ENCODE measurements around the gene PLCD3.
"Not testable (repeated sequence)": the region's sequence is repeated elsewhere in the genome, so short reads cannot be mapped to it uniquely, and the experiment has no call there.

Gene PLCD3

DNA sequence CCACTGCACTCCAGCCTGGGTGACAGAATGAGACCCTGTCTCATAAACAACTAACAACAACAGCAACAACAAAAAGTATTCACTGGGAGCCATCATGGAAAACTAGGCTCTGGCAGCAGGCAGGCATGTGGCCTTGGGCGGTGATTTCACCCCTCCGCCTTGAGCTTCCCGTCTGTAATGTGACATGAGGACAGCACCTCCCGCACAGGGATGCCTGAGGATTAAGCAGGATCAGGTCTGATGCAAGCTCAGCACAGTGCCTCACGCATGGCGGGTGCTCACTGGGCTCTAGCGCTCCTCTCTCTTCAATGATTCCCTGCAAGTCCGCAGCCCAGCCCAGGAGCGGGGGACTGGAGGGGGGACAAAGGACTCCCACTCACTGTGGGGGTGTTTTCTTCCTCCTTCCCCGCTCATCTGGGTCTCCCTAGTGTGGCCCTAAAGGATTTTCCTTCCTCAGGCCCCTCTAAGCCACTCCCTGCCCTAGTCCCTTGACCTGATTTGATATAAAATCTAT lies 2.8 kb downstream of the PLCD3 start:
- TF ChIP-seq MYC (IDR thresholded peaks at IDR 0.05; ENCODE audit: low read depth, low read length), result no peak
- no peak for TF ChIP-seq POLR2A (IDR thresholded peaks at IDR 0.05; ENCODE audit: extremely low read depth, insufficient read length)
- TF ChIP-seq, protein P1, sequence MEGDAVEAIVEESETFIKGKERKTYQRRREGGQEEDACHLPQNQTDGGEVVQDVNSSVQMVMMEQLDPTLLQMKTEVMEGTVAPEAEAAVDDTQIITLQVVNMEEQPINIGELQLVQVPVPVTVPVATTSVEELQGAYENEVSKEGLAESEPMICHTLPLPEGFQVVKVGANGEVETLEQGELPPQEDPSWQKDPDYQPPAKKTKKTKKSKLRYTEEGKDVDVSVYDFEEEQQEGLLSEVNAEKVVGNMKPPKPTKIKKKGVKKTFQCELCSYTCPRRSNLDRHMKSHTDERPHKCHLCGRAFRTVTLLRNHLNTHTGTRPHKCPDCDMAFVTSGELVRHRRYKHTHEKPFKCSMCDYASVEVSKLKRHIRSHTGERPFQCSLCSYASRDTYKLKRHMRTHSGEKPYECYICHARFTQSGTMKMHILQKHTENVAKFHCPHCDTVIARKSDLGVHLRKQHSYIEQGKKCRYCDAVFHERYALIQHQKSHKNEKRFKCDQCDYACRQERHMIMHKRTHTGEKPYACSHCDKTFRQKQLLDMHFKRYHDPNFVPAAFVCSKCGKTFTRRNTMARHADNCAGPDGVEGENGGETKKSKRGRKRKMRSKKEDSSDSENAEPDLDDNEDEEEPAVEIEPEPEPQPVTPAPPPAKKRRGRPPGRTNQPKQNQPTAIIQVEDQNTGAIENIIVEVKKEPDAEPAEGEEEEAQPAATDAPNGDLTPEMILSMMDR (IDR thresholded peaks at IDR 0.05; ENCODE audit: low read depth, low read length), result no peak
- TF ChIP-seq, protein P2, sequence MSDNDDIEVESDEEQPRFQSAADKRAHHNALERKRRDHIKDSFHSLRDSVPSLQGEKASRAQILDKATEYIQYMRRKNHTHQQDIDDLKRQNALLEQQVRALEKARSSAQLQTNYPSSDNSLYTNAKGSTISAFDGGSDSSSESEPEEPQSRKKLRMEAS (IDR thresholded peaks at IDR 0.05; ENCODE audit: low read depth, low read length), result no peak
- H3K4me3 ChIP-seq (ENCODE audit: low read depth, low read length), result no peak overlapping the region
- DNase-seq (ENCODE audit: low read depth), result no peak

DNA sequence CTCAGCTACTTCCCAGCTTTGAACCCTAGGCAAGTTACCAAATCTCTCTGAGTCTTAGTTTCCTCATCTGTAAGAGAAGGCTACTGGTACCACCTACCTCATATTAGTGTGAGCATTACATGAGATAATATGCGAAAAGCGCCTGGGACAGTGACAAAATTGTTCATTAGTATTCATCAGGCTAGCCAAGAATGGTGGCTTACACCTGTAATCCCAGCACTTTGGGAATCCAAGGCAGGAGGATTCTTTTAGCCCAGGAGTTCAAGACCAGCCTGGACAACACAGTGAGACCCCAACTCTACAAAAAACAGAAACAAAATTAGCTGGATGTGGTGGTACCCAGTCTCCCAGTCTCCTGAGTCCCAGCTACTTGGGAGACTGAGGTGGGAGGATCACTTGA lies 3.3 kb downstream of the PLCD3 start:
- H3K4me3 ChIP-seq (ENCODE audit: low read depth, low read length), result no peak overlapping the region
- TF ChIP-seq, protein P2 (IDR thresholded peaks at IDR 0.05; ENCODE audit: low read depth, low read length), result no peak
- no peak for TF ChIP-seq POLR2A (IDR thresholded peaks at IDR 0.05; ENCODE audit: extremely low read depth, insufficient read length)
- DNase-seq (ENCODE audit: low read depth), result no peak

DNA sequence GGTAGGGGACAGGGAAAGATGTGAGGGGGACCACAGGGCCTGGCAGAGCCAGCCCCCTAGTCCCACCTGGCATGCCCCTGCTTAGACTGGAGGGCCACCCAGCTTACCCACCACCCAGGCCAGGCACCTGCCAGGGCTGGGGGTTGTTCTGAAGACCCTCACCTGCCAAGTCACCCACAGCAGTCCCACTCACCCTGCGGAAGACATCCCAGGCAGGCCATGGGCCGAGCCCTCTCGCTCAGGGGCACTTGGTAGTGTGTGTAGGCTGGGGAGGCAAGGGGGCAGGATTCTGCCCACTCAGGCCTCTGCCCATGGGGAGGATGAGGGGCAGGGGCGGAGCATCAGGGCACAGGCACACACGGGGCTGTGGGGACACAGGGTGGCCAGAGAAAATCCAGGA lies 4.0 kb downstream of the PLCD3 start:
- no peak overlapping the region for H3K4me3 ChIP-seq (ENCODE audit: low read depth, low read length)
- TF ChIP-seq, protein P1 (IDR thresholded peaks at IDR 0.05; ENCODE audit: low read depth, low read length), result no peak
- TF ChIP-seq POLR2A (IDR thresholded peaks at IDR 0.05; ENCODE audit: extremely low read depth, insufficient read length) (no peak), MYC (IDR thresholded peaks at IDR 0.05; ENCODE audit: low read depth, low read length) (no peak)
- TF ChIP-seq, protein P2 (IDR thresholded peaks at IDR 0.05; ENCODE audit: low read depth, low read length), result no peak
- no peak for DNase-seq (ENCODE audit: low read depth)

DNA sequence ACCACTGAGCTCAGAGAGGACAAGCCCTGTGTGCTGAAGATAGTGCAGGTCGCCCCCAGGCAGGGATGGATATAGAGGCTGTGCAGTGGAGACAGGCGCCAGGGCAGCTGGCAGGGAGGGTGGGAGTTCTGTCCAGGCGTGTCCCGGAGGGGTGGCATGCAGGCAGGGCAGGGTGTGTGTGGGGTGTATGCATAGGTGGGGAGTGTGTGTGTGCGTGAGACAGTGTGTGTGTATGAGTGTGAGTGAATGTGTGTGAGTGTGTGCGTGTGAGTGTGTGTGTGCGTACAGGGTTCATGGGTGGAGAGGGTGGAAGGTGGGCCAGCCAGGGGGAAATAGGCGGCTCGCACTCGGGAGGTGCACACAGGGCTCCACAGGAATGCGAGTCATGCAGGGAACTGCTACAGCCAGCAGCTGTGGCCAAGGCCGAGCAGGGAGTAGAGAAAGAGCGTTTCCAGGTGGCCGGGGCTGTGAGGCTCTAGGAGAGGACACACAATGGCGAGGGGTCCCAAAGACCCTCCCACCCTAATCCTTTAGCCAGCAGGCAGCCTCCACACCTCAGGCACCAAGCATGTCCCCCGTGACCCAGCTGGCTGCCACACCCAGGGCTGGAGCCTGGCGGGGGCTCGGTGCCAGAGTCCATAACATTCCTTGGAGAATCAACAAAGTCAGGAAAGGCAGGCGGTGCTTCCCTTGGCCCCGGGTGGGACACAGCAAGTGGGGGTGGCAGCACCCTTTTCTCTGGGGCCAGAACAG lies 4.6 kb downstream of the PLCD3 start:
- no peak for DNase-seq (ENCODE audit: low read depth)
- H3K4me3 ChIP-seq (ENCODE audit: low read depth, low read length), result no peak overlapping the region

DNA sequence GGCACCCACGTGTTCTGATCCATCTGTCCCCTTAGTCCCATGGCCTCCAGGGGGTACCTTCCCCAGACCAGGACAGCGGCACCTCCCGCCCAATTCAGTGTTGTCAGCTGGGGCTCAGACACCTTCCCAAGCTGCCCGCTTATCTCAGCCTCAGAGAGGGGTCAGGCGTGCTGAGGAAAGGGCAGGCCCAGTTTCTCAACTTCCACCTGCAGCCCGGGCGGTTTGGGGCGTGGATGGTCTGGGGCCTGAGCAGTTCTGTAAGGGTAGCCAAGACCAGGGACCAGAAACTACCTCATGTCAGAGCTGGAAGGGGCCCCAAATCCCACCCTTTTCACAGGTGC lies 5.1 kb downstream of the PLCD3 start:
- DNase-seq (ENCODE audit: low read depth), result no peak
- TF ChIP-seq, protein P1 (IDR thresholded peaks at IDR 0.05; ENCODE audit: low read depth, low read length), result no peak
- no peak overlapping the region for H3K4me3 ChIP-seq (ENCODE audit: low read depth, low read length)

More for the DNA sequence above, 4.6 kb downstream of the PLCD3 start:
- TF ChIP-seq, protein P1 (IDR thresholded peaks at IDR 0.05; ENCODE audit: low read depth, low read length), result no peak
- TF ChIP-seq MYC (IDR thresholded peaks at IDR 0.05; ENCODE audit: low read depth, low read length), result no peak
- TF ChIP-seq, protein P2 (IDR thresholded peaks at IDR 0.05; ENCODE audit: low read depth, low read length), result no peak
- TF ChIP-seq POLR2A (IDR thresholded peaks at IDR 0.05; ENCODE audit: extremely low read depth, insufficient read length), result no peak

DNA sequence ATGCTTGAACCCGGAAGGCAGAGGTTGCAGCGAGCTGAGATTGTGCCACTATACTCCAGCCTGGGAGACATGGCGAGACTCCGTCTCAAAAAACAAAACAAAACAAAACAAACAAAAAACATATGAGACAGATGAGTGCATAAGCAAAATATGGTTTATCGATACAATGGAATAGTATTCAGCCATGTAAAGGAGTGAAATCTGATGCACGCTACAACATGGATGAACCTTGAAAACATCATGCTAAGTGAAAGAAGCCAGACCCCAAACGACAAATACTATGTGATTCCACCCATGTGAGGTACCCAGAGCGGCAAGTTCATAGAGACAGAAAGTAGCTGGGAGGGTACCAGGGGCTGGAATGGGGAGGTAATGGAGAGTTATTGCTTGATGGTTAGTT lies 6.8 kb downstream of the PLCD3 start:
- TF ChIP-seq, protein P2 (IDR thresholded peaks at IDR 0.05; ENCODE audit: low read depth, low read length), result no peak
- TF ChIP-seq MYC (IDR thresholded peaks at IDR 0.05; ENCODE audit: low read depth, low read length) (no peak), POLR2A (IDR thresholded peaks at IDR 0.05; ENCODE audit: extremely low read depth, insufficient read length) (no peak)
- TF ChIP-seq, protein P1 (IDR thresholded peaks at IDR 0.05; ENCODE audit: low read depth, low read length), result no peak
- H3K4me3 ChIP-seq (ENCODE audit: low read depth, low read length), result no peak overlapping the region
- DNase-seq (ENCODE audit: low read depth), result no peak

DNA sequence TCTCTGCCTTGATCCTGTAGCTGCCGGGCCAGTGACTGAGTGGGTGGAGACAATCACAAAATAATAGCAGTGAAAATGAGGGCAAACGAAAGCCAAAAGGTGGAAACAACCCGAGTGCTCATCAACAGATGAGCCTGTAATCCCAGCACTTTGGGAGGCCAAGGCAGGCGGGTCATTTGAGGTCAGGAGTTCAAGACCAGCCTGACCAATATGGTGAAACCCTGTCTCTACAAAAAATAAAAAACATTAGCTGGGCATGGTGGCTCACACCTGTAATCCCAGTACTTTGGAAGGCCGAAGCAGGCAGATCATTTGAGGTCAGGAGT lies 7.6 kb downstream of the PLCD3 start:
- H3K4me3 ChIP-seq (ENCODE audit: low read depth, low read length); DNase-seq (ENCODE audit: low read depth): not testable (repeated sequence)
